ENCODE data around the gene PPP1R16B.
"Not testable (repeated sequence)": the region's sequence is repeated elsewhere in the genome, so short reads cannot be mapped to it uniquely, and the experiment has no call there.

Gene PPP1R16B

DNA sequence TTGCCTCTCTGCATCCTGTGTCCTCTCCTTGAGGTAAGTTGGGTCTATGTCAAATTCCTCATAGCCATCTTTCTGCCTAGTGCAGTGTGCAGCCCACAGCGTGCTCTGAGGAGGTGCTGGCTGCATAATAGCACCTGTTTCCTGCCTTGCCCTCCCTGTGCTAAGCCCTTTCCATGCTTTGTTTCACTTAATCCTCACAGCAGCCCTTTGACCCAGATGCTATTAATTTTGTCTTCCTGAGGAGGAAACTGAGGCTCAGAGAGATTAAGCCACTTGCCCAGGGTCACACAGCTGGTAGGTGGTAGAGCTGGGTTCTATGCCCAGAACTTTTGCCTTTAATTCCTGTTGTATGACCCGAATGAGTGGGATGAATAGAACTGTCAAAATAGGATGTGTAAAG, 134.2 kb downstream of the PPP1R16B start:
- no peak for DNase-seq

DNA sequence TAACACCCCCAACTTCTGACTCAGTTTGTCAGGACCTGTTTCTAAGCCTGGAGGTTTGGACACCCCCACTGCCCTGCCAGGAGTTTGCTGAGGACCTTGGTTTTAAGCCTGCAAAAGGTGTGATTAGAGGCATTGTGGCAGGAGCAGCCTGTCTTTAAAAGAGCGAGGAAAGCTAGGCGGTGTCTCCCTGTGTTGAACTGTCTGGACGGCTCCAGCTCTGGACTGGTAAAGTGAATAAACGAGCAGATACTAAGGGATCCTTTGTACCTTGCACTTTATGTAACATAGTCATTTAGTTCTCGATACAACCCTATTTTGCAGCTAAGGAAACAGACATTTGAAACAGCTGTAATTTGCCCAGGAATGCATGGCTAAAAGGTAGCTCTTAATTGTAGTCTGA, 135.1 kb downstream of the PPP1R16B start:
- no peak for DNase-seq

DNA sequence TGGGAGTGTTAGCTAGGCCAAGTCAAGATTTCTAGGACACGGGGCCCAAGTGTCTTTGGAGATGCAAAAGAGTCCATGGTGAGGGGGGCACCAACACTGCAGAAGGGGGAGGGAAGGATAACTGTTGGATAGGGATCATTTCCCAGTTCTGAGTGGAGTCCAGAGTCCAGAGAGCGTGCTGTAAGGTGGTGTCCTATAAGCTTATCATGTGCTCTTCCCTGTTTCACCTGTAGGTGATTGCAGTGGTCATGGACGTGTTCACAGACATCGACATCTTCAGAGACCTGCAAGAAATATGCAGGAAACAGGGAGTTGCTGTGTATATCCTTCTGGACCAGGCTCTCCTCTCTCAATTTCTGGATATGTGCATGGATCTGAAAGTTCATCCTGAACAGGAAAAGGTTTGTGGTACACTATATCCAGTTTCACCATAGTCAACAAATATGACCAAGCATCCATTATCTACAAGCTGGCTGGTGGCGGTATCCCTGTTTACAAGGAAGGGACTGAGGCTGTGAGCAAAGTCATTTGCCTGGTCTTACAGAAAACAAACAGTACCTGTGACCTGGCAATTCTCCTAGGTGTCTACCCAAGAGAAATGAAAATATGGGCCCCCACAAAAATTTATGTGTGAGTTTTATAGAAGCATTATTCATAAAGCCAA, 136.4 kb downstream of the PPP1R16B start:
- DNase-seq = no peak

DNA sequence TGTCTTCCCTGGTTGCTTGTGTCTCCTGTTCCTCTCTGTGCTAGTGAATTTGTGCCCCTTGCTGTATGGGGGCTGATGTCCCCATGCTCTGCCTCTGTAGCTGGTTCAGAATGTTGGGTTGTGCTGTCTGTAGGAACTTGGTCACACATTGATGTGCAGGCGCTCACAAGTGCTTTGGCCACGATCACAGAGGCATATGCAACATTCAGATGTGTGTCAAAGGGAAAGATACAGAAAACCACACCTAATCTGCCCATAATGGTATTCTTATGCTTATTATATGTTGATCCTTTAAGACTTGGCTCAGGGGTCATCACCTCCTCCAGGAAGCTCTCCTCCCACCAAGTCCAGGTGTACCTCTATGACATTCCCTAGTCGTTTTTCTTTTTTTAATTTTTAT, 139.5 kb downstream of the PPP1R16B start:
- DNase-seq = no peak

DNA sequence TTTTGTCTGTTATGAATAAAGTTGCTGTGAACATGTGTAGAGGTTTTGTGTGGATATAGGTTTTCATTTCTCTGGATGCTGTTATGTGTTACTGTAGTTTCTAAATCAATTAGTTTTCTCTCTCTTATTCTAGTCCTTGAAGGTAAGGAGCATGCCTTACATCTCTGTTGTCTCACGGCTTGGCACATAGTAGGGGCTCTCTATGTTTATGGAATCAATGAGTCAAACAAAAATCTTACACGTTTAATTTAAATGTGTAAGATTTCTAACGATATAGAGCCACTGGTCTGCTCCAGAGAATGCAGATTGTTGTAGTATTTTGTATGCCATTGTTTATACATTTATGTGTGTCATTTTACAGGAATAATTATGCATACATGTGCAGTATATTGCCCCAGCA, 141.3 kb downstream of the PPP1R16B start:
- no peak for DNase-seq

DNA sequence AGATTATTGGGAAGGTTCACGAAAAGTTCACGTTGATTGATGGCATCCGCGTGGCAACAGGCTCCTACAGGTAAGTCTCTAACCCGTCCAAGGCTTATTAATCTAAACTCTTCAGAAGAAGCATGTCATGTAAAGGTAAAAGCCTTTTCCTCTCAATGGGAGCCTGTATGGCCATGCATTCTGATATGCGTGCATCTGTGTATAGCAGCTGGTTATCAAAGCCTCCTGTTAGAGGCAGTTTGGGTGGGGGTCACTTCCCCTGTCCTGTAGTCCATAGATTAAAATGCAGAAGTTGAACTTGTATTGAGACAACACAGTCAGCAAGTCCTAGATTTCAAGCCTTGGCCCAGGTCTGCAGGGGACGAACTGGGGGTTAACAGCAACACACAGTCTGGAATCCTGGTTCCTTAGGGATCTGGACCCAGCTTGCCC, 142.4 kb downstream of the PPP1R16B start:
- DNase-seq = no peak

DNA sequence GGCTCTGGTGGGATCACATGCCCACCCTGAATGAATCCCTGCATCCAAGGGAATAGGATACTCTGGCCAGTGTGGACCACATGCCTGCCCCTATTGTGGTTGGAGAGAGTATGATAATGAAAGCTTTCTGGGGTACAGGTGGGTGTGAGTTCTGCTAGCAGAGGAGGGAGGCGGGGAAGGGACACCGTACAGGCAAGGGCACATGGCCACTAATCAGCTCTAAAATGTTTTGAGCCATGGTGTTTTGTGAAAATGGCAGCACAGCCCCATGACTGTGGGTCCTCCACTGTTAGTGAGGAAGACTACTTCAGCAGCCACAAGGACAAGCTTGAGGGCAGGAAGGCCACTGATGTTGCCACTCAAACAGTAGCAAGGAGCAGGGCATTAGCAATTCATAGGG, 144.8 kb downstream of the PPP1R16B start:
- no peak for DNase-seq

DNA sequence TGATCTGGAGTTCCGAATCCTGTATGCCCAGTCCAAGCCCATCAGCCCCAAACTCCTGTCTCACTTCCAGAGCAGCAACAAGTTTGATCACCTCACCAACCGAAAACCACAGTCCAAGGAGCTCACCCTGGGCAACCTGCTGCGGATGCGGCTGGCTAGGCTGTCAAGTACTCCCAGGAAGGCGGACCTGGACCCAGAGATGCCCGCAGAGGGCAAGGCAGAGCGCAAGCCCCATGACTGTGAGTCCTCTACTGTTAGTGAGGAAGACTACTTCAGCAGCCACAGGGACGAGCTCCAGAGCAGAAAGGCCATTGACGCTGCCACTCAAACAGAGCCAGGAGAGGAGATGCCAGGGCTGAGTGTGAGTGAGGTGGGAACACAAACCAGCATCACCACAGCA, 146.1 kb downstream of the PPP1R16B start:
- no peak for DNase-seq

DNA sequence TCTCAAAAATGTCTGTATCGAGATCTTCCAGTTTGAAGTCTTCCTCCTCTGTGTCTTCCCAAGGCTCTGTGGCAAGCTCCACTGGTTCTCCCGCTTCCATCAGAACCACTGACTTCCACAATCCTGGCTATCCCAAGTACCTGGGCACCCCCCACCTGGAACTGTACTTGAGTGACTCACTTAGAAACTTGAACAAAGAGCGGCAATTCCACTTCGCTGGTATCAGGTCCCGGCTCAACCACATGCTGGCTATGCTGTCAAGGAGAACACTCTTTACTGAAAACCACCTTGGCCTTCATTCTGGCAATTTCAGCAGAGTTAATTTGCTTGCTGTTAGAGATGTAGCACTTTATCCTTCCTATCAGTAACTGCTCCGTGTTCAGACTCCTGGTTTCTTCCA, 146.7 kb downstream of the PPP1R16B start:
- DNase-seq = no peak

DNA sequence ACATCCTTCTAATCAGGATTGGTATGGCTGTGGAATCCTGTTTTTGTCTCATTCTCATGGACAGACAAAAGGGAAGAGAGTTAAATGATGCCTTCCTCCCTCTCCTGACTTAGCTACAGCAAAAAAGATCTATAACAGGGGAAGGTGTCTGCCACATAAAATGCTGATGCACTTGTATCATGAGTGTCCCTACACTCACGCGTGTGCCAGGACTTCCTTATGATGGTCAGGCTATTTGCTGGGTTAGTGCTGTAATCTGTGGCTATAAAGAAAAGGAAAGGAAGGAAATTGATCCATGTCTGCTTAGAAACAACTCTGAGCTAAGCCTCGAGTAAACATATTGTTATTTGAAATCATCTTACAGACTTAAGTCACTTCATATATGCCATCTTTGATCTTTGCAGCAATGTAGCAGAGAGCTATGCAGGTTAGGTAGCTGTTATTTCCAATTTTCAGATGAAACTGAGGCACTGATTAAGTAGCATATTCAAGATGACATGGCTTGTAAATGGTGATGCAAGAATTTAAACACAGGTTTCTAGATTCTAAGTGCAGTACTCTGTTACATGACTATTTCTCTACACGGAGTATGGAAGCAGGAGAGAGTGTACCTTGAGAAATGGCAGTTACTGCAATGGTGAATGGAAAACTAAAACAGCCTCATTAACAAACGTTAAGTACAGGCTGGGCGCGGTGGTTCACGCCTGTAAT, 148.3 kb downstream of the PPP1R16B start:
- DNase-seq = no peak

DNA sequence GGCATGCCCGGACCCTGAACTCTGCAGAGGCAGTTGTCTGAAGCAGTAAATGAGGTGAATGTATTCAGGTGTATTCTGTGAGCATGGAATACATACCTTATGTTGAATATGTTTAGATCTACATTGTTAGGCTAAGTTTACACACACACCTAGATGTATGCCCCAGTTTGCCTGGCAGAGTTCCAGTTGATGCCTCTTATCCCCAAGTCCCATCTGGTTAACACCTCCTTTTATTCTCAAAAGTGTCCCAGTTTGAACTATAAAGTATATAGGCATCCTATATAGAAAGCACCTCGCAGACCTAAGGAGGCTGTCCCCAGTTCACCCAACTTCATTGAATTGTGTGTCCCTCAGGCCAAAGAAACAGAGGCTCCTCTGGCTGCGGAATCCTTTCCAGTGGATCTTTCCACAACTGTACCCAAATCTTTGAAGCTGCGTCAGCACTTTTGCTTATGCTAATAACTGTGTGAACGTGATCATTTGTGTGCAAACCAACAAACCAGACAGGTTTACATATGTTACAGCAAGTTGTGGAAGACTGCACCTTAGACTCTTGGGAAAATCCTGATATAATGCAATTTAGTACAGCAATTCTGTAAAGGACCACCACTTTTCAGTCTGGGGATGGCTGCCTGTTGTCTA, 151.9 kb downstream of the PPP1R16B start:
- no peak for DNase-seq

DNA sequence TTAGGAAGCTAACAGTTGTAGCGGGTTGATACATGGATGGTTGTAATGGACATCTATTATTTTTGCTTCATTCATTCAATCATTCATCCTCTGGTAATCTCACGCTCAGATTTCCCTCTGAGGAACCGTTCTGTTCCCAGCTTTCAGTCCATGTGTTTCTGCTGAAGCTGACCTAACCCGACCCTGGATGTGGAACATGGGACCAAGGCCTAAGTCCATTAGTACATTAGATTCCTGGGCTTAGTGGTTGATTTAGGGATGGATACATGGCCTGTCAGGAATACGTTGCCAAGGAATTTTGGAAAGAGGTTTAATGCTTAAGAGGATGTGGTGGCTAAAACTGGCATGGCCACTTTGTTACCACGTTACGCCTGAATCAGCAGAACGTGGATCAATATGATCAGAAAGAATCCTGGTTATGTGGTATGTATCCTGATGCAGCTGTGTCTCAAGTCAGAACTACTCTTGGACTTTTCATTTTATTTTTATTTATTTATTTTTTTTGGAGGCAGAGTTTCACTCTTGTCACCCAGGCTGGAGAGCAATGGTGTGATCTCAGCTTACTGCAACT, 152.5 kb downstream of the PPP1R16B start:
- DNase-seq = no peak

DNA sequence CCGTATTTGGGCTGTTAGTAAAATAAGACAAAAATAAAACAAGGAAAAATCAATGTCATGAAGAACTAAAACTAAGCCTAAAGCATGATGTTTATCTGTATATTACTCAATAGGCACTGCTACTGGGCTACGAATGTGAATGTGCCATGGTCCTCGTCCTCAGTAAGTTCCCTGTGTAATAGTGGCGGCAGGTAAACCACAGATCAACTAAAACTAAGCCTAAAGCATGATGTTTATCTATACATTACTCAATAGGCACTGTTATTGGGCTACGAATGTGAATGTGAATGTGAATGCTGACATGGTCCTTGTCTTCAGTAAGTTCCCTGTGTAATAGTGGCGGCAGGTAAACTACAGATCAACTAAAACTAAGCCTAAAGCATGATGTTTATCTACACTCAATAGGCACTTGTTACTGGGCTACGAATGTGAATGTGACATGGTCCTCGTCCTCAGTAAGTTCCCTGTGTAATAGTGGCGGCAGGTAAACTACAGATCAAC, 154.7 kb downstream of the PPP1R16B start:
- not testable (repeated sequence) for DNase-seq

DNA sequence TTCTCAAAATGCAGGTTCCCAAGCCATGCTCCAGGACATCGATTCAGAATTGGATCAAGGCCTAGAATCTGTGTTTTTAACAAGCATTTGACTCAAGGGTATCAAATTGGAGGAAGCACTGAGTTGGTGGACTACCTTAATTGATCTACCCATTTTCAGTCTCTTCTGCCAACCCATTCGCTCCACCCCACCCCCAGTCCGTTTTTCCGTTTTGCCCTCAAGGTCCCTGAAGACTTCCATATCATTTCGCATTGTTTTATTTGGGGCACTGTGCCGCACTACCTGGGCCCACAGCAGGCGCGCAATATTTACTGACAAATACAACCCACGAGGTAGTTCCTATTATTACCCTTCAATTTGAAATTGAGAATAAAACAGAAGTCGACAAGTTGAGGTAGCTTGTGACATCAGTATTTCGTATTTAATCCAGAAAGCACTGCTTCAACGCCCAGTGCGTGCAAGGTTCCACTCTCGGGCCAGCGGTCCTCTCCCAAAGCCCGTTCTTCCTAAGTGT, 156.1 kb downstream of the PPP1R16B start:
- peak in 1 of 5 donors; percentile 1 for DNase-seq

DNA sequence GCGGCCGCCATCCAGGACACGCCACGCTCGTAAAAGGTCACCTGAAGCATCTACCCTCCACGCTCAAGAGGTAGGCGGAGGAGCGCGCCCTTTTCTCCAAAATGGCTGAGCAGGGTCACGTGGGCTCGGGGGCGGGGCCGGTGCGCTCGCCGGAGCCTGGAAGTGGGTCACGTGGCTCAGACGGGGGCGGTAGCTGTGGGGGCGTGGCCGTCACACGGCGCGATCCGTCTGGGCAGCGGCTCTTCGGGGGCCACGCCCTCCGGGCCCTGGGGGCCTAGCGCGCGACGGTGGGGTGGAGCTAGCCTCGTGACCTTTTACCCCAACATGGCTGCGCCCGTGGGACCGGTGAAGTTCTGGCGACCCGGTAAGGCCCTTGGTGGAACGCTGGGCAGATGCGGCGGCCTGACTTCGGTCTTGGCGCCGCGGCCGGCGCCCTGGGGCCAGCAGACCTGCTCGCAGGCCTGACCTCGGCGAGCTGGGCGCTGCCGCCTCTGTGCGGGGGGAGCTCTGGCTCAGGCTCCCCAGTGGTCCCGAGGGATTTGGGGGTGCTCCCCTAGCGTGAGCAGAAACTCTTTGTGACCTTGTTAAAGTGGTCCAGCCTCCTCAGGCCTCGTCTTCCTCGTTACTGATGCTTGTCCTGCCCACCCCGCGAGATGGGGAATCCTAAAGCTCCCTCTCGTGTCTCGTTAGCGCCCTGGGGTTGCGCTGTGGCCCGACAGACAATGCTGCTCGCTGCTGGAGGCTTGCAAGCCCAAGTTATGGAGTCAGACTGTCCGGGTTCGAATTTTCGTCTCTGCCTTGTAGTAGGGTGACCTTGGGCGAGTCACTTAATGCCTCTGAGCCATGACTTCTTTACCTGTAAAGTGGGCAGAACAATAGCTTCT, 156.8 kb downstream of the PPP1R16B start, which contains the start of gene DHX35:
TSS of gene DHX35 (plus strand) at position 301 of the 884 bp plus-strand sequence. CDS start at position 325, 24 bp downstream.
- peak; percentile 97 to 100 (median 98) for DNase-seq

DNA sequence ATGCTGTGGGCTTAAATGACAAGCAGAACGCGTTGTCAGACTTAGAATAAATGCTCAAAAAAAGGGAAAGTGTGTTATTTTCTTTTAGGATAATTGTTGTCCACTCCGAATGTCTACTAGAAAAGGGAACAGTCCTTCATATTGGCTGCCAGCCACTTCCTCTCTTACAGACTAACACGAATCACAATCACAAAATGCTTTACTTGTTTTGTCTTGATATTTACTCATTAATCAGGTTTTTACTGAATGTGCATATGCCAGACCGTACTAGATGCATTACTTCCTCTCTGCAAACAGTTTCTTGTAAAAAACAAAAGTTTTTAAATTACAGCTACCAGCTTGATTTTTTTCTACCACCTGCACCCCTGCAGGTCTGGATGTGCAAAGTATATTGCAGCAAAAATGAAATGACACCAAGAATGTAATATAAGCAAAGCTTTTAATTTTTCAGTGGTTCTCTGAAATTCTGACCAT, 157.5 kb downstream of the PPP1R16B start:
- no peak for DNase-seq

DNA sequence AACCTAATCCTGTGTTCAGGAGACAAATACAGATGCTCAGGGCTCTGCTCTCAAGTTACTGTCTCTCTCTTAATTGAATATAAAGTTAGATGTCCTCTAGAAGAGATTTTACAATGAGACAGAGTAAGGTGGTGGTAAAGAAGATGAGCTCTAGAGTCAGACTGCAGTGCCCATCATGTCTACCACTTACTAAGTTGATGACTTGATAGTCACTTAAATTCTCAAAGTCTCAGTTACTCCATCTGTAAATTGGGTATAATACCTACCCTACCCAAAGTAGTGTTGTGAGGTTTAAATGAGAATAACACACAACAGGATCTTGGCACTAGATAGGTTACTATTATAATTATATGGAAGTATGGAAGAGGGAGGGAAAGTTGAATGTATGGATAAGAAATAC, 158.2 kb downstream of the PPP1R16B start:
- no peak for DNase-seq

DNA sequence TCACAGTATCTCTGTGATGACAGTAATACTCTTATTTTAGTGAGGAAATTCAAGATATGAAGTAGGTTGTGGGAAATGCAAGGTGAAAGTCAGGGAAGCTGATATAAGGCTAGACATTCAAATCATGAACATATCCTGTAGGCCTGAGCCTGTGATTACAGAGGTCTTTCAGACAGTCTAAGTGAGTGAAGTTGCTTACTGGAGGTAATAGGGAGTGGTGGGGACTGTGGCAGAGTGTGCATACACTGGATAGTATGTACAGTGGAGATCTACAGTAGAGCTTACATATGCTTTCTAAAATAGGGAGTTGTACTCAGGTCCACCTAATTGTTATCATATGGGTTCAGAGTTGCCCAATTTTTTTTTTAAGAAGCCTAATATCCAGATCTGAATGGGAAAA, 159.8 kb downstream of the PPP1R16B start:
- DNase-seq = no peak

DNA sequence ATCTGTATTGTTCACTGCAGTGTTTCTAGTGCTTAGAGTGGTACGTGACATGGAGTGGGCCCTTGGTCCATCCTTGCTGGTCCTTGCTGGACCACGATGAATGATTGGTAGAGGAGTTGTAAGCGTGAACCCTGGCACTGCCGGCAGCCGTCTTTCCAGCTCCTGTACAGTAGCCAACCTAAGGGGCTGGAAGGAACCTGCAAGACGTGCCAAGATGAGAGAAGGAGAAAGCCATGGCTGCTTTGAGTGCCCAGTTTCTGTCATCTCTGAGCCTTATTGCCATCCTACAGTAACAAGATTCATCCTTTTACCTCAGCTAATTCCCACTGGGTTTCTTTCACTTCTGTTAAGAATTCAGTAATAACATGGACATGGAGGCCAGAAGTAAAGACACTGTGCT, 162.6 kb downstream of the PPP1R16B start:
- DNase-seq = no peak

DNA sequence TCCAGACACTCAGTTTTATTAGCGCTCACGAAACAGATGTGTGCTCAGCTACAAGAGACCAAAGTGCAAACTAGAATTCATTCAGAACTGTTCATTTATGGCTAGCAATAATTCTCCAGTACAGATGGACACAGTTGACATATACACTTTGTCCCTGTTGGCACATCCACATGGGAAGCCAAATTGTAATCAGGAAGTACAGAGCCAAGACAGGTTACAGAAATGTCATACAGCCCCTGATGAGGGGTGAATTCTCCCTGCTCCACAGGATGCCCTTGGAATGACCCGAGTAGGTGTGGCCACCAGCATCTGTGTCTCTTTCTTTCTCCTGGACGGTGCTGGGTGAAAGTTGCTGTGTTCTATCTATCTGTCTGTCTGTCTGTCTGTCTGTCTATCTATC, 164.2 kb downstream of the PPP1R16B start:
- DNase-seq = no peak

DNA sequence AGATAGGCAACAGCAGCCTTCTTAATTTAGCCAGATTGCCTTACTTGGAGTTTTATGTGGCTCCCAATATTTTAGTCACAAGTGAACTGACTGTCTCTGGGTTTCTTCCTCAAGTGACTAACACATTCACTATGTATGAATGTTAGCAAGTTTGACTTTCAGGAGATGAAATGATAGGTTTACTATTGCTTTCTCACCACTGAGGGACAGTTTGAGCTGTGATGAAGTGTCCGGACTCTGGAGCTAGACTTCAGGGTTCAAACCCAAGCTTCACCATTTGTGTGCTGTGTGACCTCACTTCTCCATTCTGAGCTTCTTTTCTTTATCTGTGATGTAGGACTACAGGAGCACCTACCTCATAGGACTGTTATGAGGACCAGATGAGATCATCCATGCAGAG, 164.8 kb downstream of the PPP1R16B start:
- no peak for DNase-seq
